Measurements from ENCODE around the gene FOXO6.

Gene FOXO6

DNA sequence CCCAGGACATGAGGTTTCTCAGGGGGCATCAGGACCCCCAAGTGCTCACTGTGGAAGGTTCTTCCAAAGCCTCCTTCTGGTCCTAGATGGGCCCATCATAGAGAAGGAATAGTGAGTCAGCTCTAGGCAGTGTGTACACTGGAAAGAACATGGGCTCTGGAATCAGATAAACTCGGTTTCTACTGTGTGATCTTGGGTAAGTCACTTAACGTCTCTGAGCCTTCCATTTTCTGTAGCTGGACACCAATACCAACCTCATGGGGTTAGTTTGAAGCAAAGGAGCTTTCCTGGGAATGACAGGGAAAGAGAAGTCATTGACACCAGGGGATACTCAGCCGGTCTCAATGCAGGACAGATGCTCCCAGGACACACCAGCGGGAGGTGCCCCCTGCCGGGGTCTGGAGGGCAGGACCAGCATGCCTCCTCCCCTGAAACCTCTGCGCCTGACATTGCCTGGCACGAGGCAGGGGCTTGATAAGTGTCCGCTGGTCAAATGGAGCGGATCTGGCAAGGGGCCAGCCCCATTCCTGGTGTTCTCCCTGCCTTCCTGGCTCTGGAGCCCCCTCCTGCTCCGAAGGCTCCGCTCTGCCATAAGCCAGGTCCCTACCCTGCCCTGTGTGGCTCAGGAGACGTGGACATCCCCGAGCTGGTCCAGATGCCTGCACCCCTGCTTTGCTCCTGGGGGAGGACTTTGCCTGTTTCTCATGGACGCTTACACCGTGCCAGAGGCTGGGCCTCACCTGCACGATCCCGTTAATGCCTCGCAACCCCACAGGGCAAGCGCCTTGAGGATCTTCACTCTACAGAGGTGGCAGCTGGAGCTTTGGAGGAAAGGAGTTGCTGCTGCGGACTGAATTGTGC, 70.5 kb downstream of the FOXO6 start:
- Histone ChIP-seq H3K9me3 (no peaks in the 10 kb centered on the region), H3K27me3 (peaks cover 34% of the 10 kb centered on the region), H3K27ac (no peak overlapping the region), H3K4me3 (ENCODE audit: low read depth in 1 of 2, low read length in 1 of 2) (no peak overlapping the region), H3K4me1 (ENCODE audit: control insufficient read depth in 1 of 2, insufficient read depth in 1 of 2, low read depth in 1 of 2, low read length in 1 of 2) (peaks cover 24 to 25% of the 10 kb centered on the region in 2 experiments), H3K36me3 (no peaks in the 10 kb centered on the region)
- TF ChIP-seq, protein P1, sequence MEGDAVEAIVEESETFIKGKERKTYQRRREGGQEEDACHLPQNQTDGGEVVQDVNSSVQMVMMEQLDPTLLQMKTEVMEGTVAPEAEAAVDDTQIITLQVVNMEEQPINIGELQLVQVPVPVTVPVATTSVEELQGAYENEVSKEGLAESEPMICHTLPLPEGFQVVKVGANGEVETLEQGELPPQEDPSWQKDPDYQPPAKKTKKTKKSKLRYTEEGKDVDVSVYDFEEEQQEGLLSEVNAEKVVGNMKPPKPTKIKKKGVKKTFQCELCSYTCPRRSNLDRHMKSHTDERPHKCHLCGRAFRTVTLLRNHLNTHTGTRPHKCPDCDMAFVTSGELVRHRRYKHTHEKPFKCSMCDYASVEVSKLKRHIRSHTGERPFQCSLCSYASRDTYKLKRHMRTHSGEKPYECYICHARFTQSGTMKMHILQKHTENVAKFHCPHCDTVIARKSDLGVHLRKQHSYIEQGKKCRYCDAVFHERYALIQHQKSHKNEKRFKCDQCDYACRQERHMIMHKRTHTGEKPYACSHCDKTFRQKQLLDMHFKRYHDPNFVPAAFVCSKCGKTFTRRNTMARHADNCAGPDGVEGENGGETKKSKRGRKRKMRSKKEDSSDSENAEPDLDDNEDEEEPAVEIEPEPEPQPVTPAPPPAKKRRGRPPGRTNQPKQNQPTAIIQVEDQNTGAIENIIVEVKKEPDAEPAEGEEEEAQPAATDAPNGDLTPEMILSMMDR (IDR thresholded peaks at IDR 0.05): no peak

All from neutrophil (primary cell).